Liver (tissue), 9 donors: ENCODE measurements around the gene C2. TPM values are rescaled to one million over a fixed set of nuclear protein-coding genes. Genes with fewer than 3 reads are reported as not detected.

Source experiments
- DNase-seq: peaks from one replicate; pipeline ENCODE4 v3.0.0-alpha.2; 2017; ENCODE audit warnings: low spot score
- H3K27ac ChIP-seq, 2 donors: one replicate each; pipeline ENCODE4 v1.7.0; 2013; ENCODE audit warnings: inconsistent platforms in 2 of 2, low read length in 2 of 2, control low read depth in 1 of 2, low read depth in 1 of 2, mild to moderate bottlenecking in 1 of 2
- H3K27me3 ChIP-seq, 4 donors: one replicate each; pipeline versions ENCODE4 v1.6.1 to v1.7.0; 2013; ENCODE audit warnings: low read length in 3 of 4, inconsistent platforms in 1 of 4, mild to moderate bottlenecking in 1 of 4, moderate library complexity in 1 of 4; ENCODE audit not compliant: control insufficient read depth in 4 of 4, insufficient read depth in 4 of 4
- H3K36me3 ChIP-seq, 4 donors: one replicate each; pipeline versions ENCODE4 v1.6.1 to v1.7.0; 2013; ENCODE audit warnings: low read length in 3 of 4, mild to moderate bottlenecking in 3 of 4, low read depth in 1 of 4, moderate library complexity in 1 of 4; ENCODE audit not compliant: control insufficient read depth in 4 of 4, insufficient read depth in 3 of 4
- H3K4me1 ChIP-seq, 4 donors: one replicate each; pipeline versions ENCODE4 v1.6.1 to v1.7.0; 2013; ENCODE audit warnings: low read length in 3 of 4, mild to moderate bottlenecking in 3 of 4, moderate library complexity in 1 of 4; ENCODE audit not compliant: control insufficient read depth in 4 of 4, insufficient read depth in 4 of 4
- H3K4me3 ChIP-seq, 3 donors: one replicate each; pipeline versions ENCODE4 v1.6.1 to v1.7.0; 2013; ENCODE audit warnings: low read length in 3 of 3, control low read depth in 1 of 3, low read depth in 1 of 3, mild to moderate bottlenecking in 1 of 3
- H3K9ac ChIP-seq, 2 donors: one replicate each; pipeline ENCODE4 v1.7.0; 2013; ENCODE audit warnings: low read length in 2 of 2, mild to moderate bottlenecking in 2 of 2, moderate library complexity in 2 of 2, control low read depth in 1 of 2, low read depth in 1 of 2
- H3K9me3 ChIP-seq, 4 donors: one replicate each; pipeline versions ENCODE4 v1.6.1 to v1.7.0; 2013; ENCODE audit warnings: low read length in 3 of 4; ENCODE audit not compliant: control insufficient read depth in 4 of 4
- EGR1 ChIP-seq, 2 donors: IDR thresholded peaks; 2 replicates each; pipeline ENCODE4 v1.6.1; 2016 to 2018; ENCODE audit warnings: antibody characterized with exemption in 2 of 2, low read depth in 2 of 2
- FOXA1 ChIP-seq: IDR thresholded peaks from 2 replicates; pipeline ENCODE4 v1.6.1; 2016; ENCODE audit warnings: antibody characterized with exemption
- FOXA2 ChIP-seq: IDR thresholded peaks from 2 replicates; pipeline ENCODE4 v1.6.1; 2016; ENCODE audit warnings: antibody characterized with exemption
- GABPA ChIP-seq, 2 donors: IDR thresholded peaks in 1 of 2; conservative IDR thresholded peaks in 1 of 2; 2 replicates each; pipeline ENCODE4 v1.6.1; 2016; ENCODE audit warnings: antibody characterized with exemption in 2 of 2, mild to moderate bottlenecking in 1 of 2, moderate library complexity in 1 of 2
- HNF4A ChIP-seq, 2 donors: conservative IDR thresholded peaks; 2 replicates each; pipeline ENCODE4 v1.6.1; 2016; ENCODE audit warnings: antibody characterized with exemption in 2 of 2, mild to moderate bottlenecking in 2 of 2
- JUND ChIP-seq, 2 donors: IDR thresholded peaks; 2 replicates each; pipeline ENCODE4 v1.6.1; 2016; ENCODE audit warnings: antibody characterized with exemption in 2 of 2
- NR2F2 ChIP-seq: IDR thresholded peaks from 2 replicates; pipeline ENCODE4 v1.6.1; 2016; ENCODE audit warnings: antibody characterized with exemption
- RAD21 ChIP-seq, 2 donors: IDR thresholded peaks; 2 replicates each; pipeline ENCODE4 v1.6.1; 2016; ENCODE audit warnings: antibody characterized with exemption in 2 of 2, mild to moderate bottlenecking in 2 of 2
- RXRA ChIP-seq, 2 donors: IDR thresholded peaks; 2 replicates each; pipeline ENCODE4 v1.6.1; 2017 to 2018; ENCODE audit warnings: antibody characterized with exemption in 2 of 2, mild to moderate bottlenecking in 1 of 2
- SP1 ChIP-seq: IDR thresholded peaks from 2 replicates; pipeline ENCODE4 v1.6.1; 2018; ENCODE audit warnings: antibody characterized with exemption, mild to moderate bottlenecking
- TAF1 ChIP-seq: conservative IDR thresholded peaks from 2 replicates; pipeline ENCODE4 v1.6.1; 2016; ENCODE audit warnings: antibody characterized with exemption, mild to moderate bottlenecking
- YY1 ChIP-seq: IDR thresholded peaks from 2 replicates; pipeline ENCODE4 v1.6.1; 2016; ENCODE audit warnings: antibody characterized with exemption, mild to moderate bottlenecking
- WGBS: extraction: QIAGEN DNeasy Blood & Tissue Kit; methylation state at CpG from one replicate; pipeline ENCODE4 v1.1.7; 2013; 5-methylcytosine and 5-hydroxymethylcytosine counted together
- polyA plus RNA-seq, 2 donors: library from polyadenylated mRNA; stranded (reverse) in 1 of 2; unstranded in 1 of 2; fragments of 200-250 nt in 1 of 2; fragments of >200 nt in 1 of 2; fragmentation: Nextera tagmentation in 1 of 2; extraction: Ambion mirVana in 1 of 2; gene quantifications; one replicate each; pipeline versions ENCODE4 v1.2.1 to v1.2.3, GENCODE V29; 2013 to 2015
- total RNA-seq, 2 donors: library from RNA; depleted of rRNA; stranded (reverse); fragments of >200 nt; gene quantifications; one replicate each; pipeline ENCODE4 v1.2.3, GENCODE V29; 2014
- TF ChIP-seq, protein P1 (sequence below): IDR thresholded peaks from 2 replicates; pipeline ENCODE4 v1.6.1; 2016; ENCODE audit warnings: antibody characterized with exemption
- TF ChIP-seq, protein P2 (sequence below): IDR thresholded peaks from 2 replicates; pipeline ENCODE4 v1.6.1; 2016; ENCODE audit warnings: antibody characterized with exemption
- TF ChIP-seq, protein P3 (sequence below): IDR thresholded peaks from 2 replicates; pipeline ENCODE4 v1.6.1; 2016; ENCODE audit warnings: antibody characterized with exemption
- TF ChIP-seq, protein P4 (sequence below): IDR thresholded peaks from 2 replicates; pipeline ENCODE4 v1.6.1; 2016; ENCODE audit warnings: antibody characterized with exemption, mild to moderate bottlenecking
- TF ChIP-seq, protein P5 (sequence below): fragments of 150-350 bp; IDR thresholded peaks from 2 replicates; pipeline ENCODE4 v1.5.1; 2017; ENCODE audit warnings: improper control_type of control experiment, low read depth, low read length; ENCODE audit not compliant: missing input control
- donor health status: healthy.
- donor health status: healthy.
- donor health status: healthy.
- donor health status: healthy.
- donor health status: healthy.

C2 gene
- total and polyA plus RNA-seq, 4 donors: 212 to 522 (median 397) TPM

DNA sequence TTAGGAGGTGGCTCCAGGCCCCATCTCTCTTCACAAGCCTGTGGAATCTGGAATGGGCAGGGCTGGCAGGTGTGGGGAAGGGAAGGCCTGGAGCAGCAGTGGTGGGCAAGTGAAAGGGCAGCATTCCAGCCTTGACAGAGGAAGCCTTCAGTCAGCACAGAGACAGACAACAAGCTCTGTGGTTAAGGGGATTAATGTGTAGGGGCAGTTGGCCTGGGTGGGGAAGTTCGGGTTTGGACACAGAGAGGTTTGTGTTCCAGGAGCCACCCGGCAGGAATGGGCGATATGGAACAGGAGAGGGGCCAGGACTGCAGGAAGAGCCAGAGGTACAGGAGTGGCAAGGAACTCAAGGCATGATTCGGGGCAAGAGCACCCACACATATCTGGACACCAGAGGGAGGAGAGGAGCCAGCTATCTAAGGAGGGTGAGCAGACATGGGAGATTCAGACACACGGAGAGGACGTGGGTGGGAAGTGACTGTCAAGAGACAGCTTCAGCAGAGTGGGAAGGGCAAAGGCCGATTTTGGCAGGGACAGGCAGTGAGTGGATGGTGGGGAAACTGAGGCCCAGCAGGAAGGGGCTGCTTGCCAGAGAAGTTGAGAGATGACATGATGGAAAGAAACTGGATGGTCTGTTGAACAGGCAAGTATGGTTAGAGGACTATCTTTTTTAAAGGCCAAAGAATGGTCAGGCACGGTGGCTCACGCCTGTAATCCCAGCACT, 46.2 kb upstream of the C2 start:
- Histone ChIP-seq H3K9me3 (no peaks in the 10 kb centered on the region), H3K27ac (no peak overlapping the region), H3K36me3 (peaks cover 15 to 53% (median 26%) of the 10 kb centered on the region in 4 donors), H3K4me1 (no peaks in the 10 kb centered on the region), H3K27me3 (no peaks in the 10 kb centered on the region), H3K9ac (no peak overlapping the region), H3K4me3 (no peak overlapping the region)
- no peak for DNase-seq
- TF ChIP-seq NR2F2 (no peak), RAD21 (IDR thresholded peaks at IDR 0.05) (no peak), EGR1 (IDR thresholded peaks at IDR 0.05; ENCODE audit: low read depth in 2 of 2) (no peak), HNF4A (conservative IDR thresholded peaks at IDR 0.05) (no peak), FOXA2 (no peak), FOXA1 (no peak), SP1 (no peak), JUND (IDR thresholded peaks at IDR 0.05) (no peak), TAF1 (no peak), RXRA (IDR thresholded peaks at IDR 0.05) (no peak), GABPA (IDR thresholded peaks at IDR 0.05 in 1 of 2, conservative IDR thresholded peaks at IDR 0.05 in 1 of 2) (no peak), YY1 (no peak)
- TF ChIP-seq, protein P1, sequence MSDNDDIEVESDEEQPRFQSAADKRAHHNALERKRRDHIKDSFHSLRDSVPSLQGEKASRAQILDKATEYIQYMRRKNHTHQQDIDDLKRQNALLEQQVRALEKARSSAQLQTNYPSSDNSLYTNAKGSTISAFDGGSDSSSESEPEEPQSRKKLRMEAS: no peak
- TF ChIP-seq, protein P2, sequence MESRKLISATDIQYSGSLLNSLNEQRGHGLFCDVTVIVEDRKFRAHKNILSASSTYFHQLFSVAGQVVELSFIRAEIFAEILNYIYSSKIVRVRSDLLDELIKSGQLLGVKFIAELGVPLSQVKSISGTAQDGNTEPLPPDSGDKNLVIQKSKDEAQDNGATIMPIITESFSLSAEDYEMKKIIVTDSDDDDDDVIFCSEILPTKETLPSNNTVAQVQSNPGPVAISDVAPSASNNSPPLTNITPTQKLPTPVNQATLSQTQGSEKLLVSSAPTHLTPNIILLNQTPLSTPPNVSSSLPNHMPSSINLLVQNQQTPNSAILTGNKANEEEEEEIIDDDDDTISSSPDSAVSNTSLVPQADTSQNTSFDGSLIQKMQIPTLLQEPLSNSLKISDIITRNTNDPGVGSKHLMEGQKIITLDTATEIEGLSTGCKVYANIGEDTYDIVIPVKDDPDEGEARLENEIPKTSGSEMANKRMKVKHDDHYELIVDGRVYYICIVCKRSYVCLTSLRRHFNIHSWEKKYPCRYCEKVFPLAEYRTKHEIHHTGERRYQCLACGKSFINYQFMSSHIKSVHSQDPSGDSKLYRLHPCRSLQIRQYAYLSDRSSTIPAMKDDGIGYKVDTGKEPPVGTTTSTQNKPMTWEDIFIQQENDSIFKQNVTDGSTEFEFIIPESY: no peak
- TF ChIP-seq, protein P3, sequence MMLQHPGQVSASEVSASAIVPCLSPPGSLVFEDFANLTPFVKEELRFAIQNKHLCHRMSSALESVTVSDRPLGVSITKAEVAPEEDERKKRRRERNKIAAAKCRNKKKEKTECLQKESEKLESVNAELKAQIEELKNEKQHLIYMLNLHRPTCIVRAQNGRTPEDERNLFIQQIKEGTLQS: no peak
- TF ChIP-seq, protein P4, sequence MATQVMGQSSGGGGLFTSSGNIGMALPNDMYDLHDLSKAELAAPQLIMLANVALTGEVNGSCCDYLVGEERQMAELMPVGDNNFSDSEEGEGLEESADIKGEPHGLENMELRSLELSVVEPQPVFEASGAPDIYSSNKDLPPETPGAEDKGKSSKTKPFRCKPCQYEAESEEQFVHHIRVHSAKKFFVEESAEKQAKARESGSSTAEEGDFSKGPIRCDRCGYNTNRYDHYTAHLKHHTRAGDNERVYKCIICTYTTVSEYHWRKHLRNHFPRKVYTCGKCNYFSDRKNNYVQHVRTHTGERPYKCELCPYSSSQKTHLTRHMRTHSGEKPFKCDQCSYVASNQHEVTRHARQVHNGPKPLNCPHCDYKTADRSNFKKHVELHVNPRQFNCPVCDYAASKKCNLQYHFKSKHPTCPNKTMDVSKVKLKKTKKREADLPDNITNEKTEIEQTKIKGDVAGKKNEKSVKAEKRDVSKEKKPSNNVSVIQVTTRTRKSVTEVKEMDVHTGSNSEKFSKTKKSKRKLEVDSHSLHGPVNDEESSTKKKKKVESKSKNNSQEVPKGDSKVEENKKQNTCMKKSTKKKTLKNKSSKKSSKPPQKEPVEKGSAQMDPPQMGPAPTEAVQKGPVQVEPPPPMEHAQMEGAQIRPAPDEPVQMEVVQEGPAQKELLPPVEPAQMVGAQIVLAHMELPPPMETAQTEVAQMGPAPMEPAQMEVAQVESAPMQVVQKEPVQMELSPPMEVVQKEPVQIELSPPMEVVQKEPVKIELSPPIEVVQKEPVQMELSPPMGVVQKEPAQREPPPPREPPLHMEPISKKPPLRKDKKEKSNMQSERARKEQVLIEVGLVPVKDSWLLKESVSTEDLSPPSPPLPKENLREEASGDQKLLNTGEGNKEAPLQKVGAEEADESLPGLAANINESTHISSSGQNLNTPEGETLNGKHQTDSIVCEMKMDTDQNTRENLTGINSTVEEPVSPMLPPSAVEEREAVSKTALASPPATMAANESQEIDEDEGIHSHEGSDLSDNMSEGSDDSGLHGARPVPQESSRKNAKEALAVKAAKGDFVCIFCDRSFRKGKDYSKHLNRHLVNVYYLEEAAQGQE: no peak
- TF ChIP-seq, protein P5, sequence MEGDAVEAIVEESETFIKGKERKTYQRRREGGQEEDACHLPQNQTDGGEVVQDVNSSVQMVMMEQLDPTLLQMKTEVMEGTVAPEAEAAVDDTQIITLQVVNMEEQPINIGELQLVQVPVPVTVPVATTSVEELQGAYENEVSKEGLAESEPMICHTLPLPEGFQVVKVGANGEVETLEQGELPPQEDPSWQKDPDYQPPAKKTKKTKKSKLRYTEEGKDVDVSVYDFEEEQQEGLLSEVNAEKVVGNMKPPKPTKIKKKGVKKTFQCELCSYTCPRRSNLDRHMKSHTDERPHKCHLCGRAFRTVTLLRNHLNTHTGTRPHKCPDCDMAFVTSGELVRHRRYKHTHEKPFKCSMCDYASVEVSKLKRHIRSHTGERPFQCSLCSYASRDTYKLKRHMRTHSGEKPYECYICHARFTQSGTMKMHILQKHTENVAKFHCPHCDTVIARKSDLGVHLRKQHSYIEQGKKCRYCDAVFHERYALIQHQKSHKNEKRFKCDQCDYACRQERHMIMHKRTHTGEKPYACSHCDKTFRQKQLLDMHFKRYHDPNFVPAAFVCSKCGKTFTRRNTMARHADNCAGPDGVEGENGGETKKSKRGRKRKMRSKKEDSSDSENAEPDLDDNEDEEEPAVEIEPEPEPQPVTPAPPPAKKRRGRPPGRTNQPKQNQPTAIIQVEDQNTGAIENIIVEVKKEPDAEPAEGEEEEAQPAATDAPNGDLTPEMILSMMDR: no peak
- WGBS: 93% methylated on average over 9 of the region's 9 CpGs
